Measurements from ENCODE around the gene IKBKE.

DNA sequence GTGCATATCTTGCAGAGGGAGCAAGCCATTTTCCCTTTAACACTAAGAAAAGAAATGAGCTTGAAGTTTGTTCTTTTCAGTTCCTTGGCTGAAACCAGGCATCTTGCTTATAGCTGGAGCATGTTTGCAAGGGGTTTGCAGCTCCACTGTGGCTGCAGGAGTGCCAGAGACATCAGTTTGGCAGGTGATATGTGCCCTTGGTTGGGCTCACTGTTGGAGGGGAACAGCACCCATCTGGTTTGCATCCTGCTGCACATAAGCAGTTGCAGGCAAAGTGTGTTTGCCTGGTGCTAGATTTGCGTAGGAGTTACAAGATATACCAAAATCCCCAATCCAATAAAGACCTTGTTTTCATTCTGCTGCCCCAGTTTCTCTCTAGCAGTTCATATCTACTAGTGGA lies 47.8 kb upstream of the IKBKE start:
- TF ChIP-seq EZH2 (IDR thresholded peaks at IDR 0.05; ENCODE audit: low read depth, low read length, severe bottlenecking), result no peak
- TF ChIP-seq CEBPB (IDR thresholded peaks at IDR 0.05; ENCODE audit: low read depth, low read length), result no peak
- TF ChIP-seq POLR2AphosphoS5 (IDR thresholded peaks at IDR 0.05; ENCODE audit: low read depth, low read length), result no peak
- no peak for TF ChIP-seq SP4 (IDR thresholded peaks at IDR 0.05; ENCODE audit: low read length)
- TF ChIP-seq, protein P1, sequence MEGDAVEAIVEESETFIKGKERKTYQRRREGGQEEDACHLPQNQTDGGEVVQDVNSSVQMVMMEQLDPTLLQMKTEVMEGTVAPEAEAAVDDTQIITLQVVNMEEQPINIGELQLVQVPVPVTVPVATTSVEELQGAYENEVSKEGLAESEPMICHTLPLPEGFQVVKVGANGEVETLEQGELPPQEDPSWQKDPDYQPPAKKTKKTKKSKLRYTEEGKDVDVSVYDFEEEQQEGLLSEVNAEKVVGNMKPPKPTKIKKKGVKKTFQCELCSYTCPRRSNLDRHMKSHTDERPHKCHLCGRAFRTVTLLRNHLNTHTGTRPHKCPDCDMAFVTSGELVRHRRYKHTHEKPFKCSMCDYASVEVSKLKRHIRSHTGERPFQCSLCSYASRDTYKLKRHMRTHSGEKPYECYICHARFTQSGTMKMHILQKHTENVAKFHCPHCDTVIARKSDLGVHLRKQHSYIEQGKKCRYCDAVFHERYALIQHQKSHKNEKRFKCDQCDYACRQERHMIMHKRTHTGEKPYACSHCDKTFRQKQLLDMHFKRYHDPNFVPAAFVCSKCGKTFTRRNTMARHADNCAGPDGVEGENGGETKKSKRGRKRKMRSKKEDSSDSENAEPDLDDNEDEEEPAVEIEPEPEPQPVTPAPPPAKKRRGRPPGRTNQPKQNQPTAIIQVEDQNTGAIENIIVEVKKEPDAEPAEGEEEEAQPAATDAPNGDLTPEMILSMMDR (IDR thresholded peaks at IDR 0.05; ENCODE audit: control extremely low read depth in 1 of 3, insufficient read depth in 1 of 3, low read depth in 1 of 3, low read length in 3 of 3), result no peak
- no peak for TF ChIP-seq POU5F1 (IDR thresholded peaks at IDR 0.05; ENCODE audit: low read depth, low read length)
- no peak for TF ChIP-seq TAF1 (IDR thresholded peaks at IDR 0.05; ENCODE audit: low read depth, low read length)
- no peak for TF ChIP-seq FOSL1 (IDR thresholded peaks at IDR 0.05; ENCODE audit: insufficient read depth, low read depth, low read length)
- no peak for TF ChIP-seq CHD2 (IDR thresholded peaks at IDR 0.05; ENCODE audit: low read length)
- no peak for TF ChIP-seq CBX8 (IDR thresholded peaks at IDR 0.05; ENCODE audit: borderline replicate concordance, low read depth, low read length)
- TF ChIP-seq EP300 (IDR thresholded peaks at IDR 0.05; ENCODE audit: borderline replicate concordance in 1 of 2, low read depth in 2 of 2, low read length in 2 of 2), result no peak
- no peak for TF ChIP-seq ZNF274 (IDR thresholded peaks at IDR 0.05; ENCODE audit: borderline replicate concordance, extremely low read depth, low read length)

Data from H1 (cell line).